Measurements from ENCODE around the gene SIL1. TPM values are rescaled to one million over a fixed set of nuclear protein-coding genes. Genes with fewer than 3 reads are reported as not detected.

Gene SIL1
- polyA plus RNA-seq, 3 donors = 25.4 to 35.1 (median 27.9) TPM

- Mint-ChIP-seq H3K9me3 (peaks cover 0 to 8% (median 3%) of the 10 kb centered on the region in 7 donors), H3K4me3 (no peak overlapping the region), H3K27me3 (ENCODE audit: low read depth in 3 of 3) (peaks cover 1 to 4% (median 3%) of the 10 kb centered on the region in 3 donors), H3K4me1 (peaks cover 5% of the 10 kb centered on the region), H3K36me3 (peaks cover 0 to 3% of the 10 kb centered on the region in 2 donors), H3K27ac (no peak overlapping the region)
- Histone ChIP-seq H3K4me1 (ENCODE audit: control insufficient read depth in 1 of 2, insufficient read depth in 2 of 2, low read length in 2 of 2) (no peaks in the 10 kb centered on the region), H3K4me2 (replicated peaks; ENCODE audit: extremely low read depth, low read length, poor library complexity, severe bottlenecking) (no peak overlapping the region), H3K4me3 (replicated peaks in 1 of 3; ENCODE audit: low read depth in 2 of 3, low read length in 3 of 3) (no peak overlapping the region), H3K36me3 (replicated peaks in 1 of 2; ENCODE audit: control insufficient read depth in 1 of 2, insufficient read depth in 2 of 2, low read length in 2 of 2) (no peaks in the 10 kb centered on the region), H3K79me2 (ENCODE audit: insufficient read depth, low read length) (no peaks in the 10 kb centered on the region), H3K9me3 (replicated peaks in 1 of 2; ENCODE audit: control insufficient read depth in 1 of 2, insufficient read depth in 1 of 2, low read length in 2 of 2) (no peaks in the 10 kb centered on the region), H4K20me1 (ENCODE audit: insufficient read depth, low read length) (no peaks in the 10 kb centered on the region), H3K9ac (ENCODE audit: insufficient read depth, low read length, poor library complexity, severe bottlenecking) (no peak overlapping the region), H3K27me3 (ENCODE audit: control insufficient read depth in 2 of 2, insufficient read depth in 2 of 2, low read length in 2 of 2) (no peaks in the 10 kb centered on the region), H3K27ac (ENCODE audit: low read depth in 1 of 2, low read length in 2 of 2) (no peak overlapping the region), H2AFZ (ENCODE audit: insufficient read depth, low read depth, low read length, poor library complexity, severe bottlenecking) (no peak overlapping the region)
- WGBS (ENCODE audit: insufficient coverage) = 100% methylated on average over 3 of the region's 6 CpGs
- DNase-seq = no peak
- intact Hi-C loops (cut with micrococcal nuclease) = no loop called here
- TF ChIP-seq CTCF (IDR thresholded peaks at IDR 0.05) = no peak
These were observed 34.1 kb upstream of the SIL1 start for GRCh38 chr5:139232147-139232724.

- Histone ChIP-seq H3K9me3 (replicated peaks in 1 of 2; ENCODE audit: control insufficient read depth in 1 of 2, insufficient read depth in 1 of 2, low read length in 2 of 2) (no peaks in the 10 kb centered on the region), H3K4me1 (ENCODE audit: control insufficient read depth in 1 of 2, insufficient read depth in 2 of 2, low read length in 2 of 2) (no peaks in the 10 kb centered on the region), H3K36me3 (replicated peaks in 1 of 2; ENCODE audit: control insufficient read depth in 1 of 2, insufficient read depth in 2 of 2, low read length in 2 of 2) (no peaks in the 10 kb centered on the region), H3K27me3 (ENCODE audit: control insufficient read depth in 2 of 2, insufficient read depth in 2 of 2, low read length in 2 of 2) (no peaks in the 10 kb centered on the region), H3K4me2 (replicated peaks; ENCODE audit: extremely low read depth, low read length, poor library complexity, severe bottlenecking) (no peak overlapping the region), H3K27ac (ENCODE audit: low read depth in 1 of 2, low read length in 2 of 2) (no peak overlapping the region), H4K20me1 (ENCODE audit: insufficient read depth, low read length) (no peaks in the 10 kb centered on the region), H3K79me2 (ENCODE audit: insufficient read depth, low read length) (no peaks in the 10 kb centered on the region), H3K9ac (ENCODE audit: insufficient read depth, low read length, poor library complexity, severe bottlenecking) (no peak overlapping the region), H3K4me3 (replicated peaks in 1 of 3; ENCODE audit: low read depth in 2 of 3, low read length in 3 of 3) (no peak overlapping the region), H2AFZ (ENCODE audit: insufficient read depth, low read depth, low read length, poor library complexity, severe bottlenecking) (no peak overlapping the region)
- WGBS (ENCODE audit: insufficient coverage) = 100% methylated on average over 1 of the region's 1 CpG
- H3K27ac Mint-ChIP-seq = no peak overlapping the region
- DNase-seq = no peak
- no peaks in the 10 kb centered on the region for H3K36me3 Mint-ChIP-seq
- peaks cover 5% of the 10 kb centered on the region for H3K4me1 Mint-ChIP-seq
- H3K9me3 Mint-ChIP-seq = peaks cover 0 to 3% (median 0%) of the 10 kb centered on the region in 7 donors
- no peak overlapping the region for H3K4me3 Mint-ChIP-seq
- H3K27me3 Mint-ChIP-seq (ENCODE audit: low read depth in 3 of 3) = peaks cover 0 to 4% (median 2%) of the 10 kb centered on the region in 3 donors
- TF ChIP-seq CTCF (IDR thresholded peaks at IDR 0.05) = no peak
- intact Hi-C loops (cut with micrococcal nuclease) = no loop called here
These were observed 30.1 kb upstream of the SIL1 start for GRCh38 chr5:139228201-139228803.

Data from CD14-positive monocyte (primary cell).